HCT116 (cell line): ENCODE measurements around the gene BRD4. TPM values are rescaled to one million over a fixed set of nuclear protein-coding genes. Genes with fewer than 3 reads are reported as not detected.

Experiments used
- ATAC-seq: fragments of 200-7000 bp; cut with Tn5 transposase; 2 replicates; pipeline ENCODE4 v1.9.1; 2020; ENCODE audit warnings: mild to moderate bottlenecking, moderate library complexity
- BruUV-seq: library from RNA; stranded (reverse); fragments of 400-500 nt; replicated peaks from 2 replicates; lab custom pipeline; 2021; lab: Mats Ljungman, UMichigan
- CTCF ChIA-PET: fragments of 300-600 bp; sonication (Branson Sonifier 250); formaldehyde crosslinking; loops from one replicate; lab custom pipeline; 2021; ENCODE audit warnings: antibody characterized with exemption; lab: Charles Lee
- POLR2A ChIA-PET: fragments of 300-600, 350-600 bp; sonication (Branson Sonifier 250); formaldehyde crosslinking; loops from one replicate; lab custom pipeline; 2021; ENCODE audit warnings: antibody characterized with exemption; lab: Charles Lee
- RAD21 ChIA-PET, 2 experiments: fragments of 300-600 bp; sonication (Branson Sonifier 250); formaldehyde crosslinking; loops; one replicate each; lab custom pipeline; 2023; ENCODE audit warnings: low total read pairs in 2 of 2; ENCODE audit not compliant: uncharacterized antibody in 2 of 2, unreplicated experiment in 2 of 2, low non-redundant PET in 1 of 2; lab: Charles Lee
- DNase-seq: peaks from one replicate; pipeline ENCODE4 v3.0.0-alpha.2; 2010; ENCODE audit warnings: low read depth, low spot score
- H2AFZ ChIP-seq: fragments of 200-600 bp; shearing (Covaris generic), sonication (generic); 2 replicates; pipeline ENCODE4 v1.6.1; 2017; ENCODE audit warnings: low read depth, mixed run types, mixed read lengths, antibody characterized with exemption, low read length; ENCODE audit not compliant: poor library complexity, severe bottlenecking
- H3K27ac ChIP-seq: 2 replicates; pipeline ENCODE4 v1.5.1; 2012; ENCODE audit warnings: low read depth, low read length
- H3K27me3 ChIP-seq: fragments of 200-600 bp; sonication (generic); 2 replicates; pipeline ENCODE4 v1.6.1; 2016; ENCODE audit warnings: mixed run types, low read length, mixed read lengths; ENCODE audit not compliant: insufficient read depth
- H3K36me3 ChIP-seq, 2 experiments: fragments of 200-500 bp in 1 of 2; fragments of 200-600 bp in 1 of 2; sonication (Bioruptor generic) in 1 of 2; sonication (generic) in 1 of 2; 2 replicates each; pipeline versions ENCODE4 v1.5.1 to v1.6.1; 2014 to 2016; ENCODE audit warnings: low read length in 2 of 2, inconsistent platforms in 1 of 2, mixed read lengths in 1 of 2, mixed run types in 1 of 2; ENCODE audit not compliant: insufficient read depth in 2 of 2, control insufficient read depth in 1 of 2
- H3K4me1 ChIP-seq, 2 experiments: fragments of 200-600 bp in 1 of 2; sonication (generic) in 1 of 2; 2 replicates each; pipeline versions ENCODE4 v1.5.1 to v1.6.1; 2012 to 2017; ENCODE audit warnings: low read length in 2 of 2, inconsistent platforms in 1 of 2, mild to moderate bottlenecking in 1 of 2, mixed read lengths in 1 of 2, mixed run types in 1 of 2, moderate library complexity in 1 of 2; ENCODE audit not compliant: insufficient read depth in 2 of 2, control insufficient read depth in 1 of 2
- H3K4me2 ChIP-seq: fragments of 200-600 bp; sonication (generic); 2 replicates; pipeline ENCODE4 v1.6.1; 2017; ENCODE audit warnings: mixed run types, low read length, mixed read lengths
- H3K4me3 ChIP-seq, 2 experiments: fragments of 200-600 bp in 1 of 2; sonication (generic) in 1 of 2; replicated peaks in 1 of 2; 2 replicates each; pipeline ENCODE4 v1.5.1; 2011 to 2016; ENCODE audit warnings: low read length in 2 of 2, control low read depth in 1 of 2, low read depth in 1 of 2, mild to moderate bottlenecking in 1 of 2, mixed read lengths in 1 of 2, mixed run types in 1 of 2
- H3K79me2 ChIP-seq: fragments of 200-600 bp; sonication (generic); 2 replicates; pipeline ENCODE4 v1.6.1; 2017; ENCODE audit warnings: mild to moderate bottlenecking, mixed run types, low read length, moderate library complexity, mixed read lengths; ENCODE audit not compliant: insufficient read depth
- H3K9ac ChIP-seq: fragments of 200-600 bp; sonication (generic); 2 replicates; pipeline ENCODE4 v1.6.1; 2016; ENCODE audit warnings: low read length, mixed read lengths
- H3K9me2 ChIP-seq: fragments of 200-600 bp; sonication (generic), shearing (Covaris generic); 2 replicates; pipeline ENCODE4 v1.6.1; 2017; ENCODE audit warnings: mixed run types, mild to moderate bottlenecking, moderate library complexity; ENCODE audit not compliant: insufficient read depth
- H3K9me3 ChIP-seq, 2 experiments: fragments of 200-500 bp in 1 of 2; fragments of 200-600 bp in 1 of 2; sonication (Bioruptor generic) in 1 of 2; sonication (generic) in 1 of 2; 2 replicates each; pipeline ENCODE4 v1.6.1; 2014 to 2017; ENCODE audit warnings: low read length in 2 of 2, mixed read lengths in 2 of 2, inconsistent platforms in 1 of 2, low read depth in 1 of 2, mild to moderate bottlenecking in 1 of 2, mixed run types in 1 of 2, moderate library complexity in 1 of 2; ENCODE audit not compliant: control insufficient read depth in 1 of 2, insufficient read depth in 1 of 2
- H4K20me1 ChIP-seq: fragments of 200-600 bp; sonication (generic), shearing (Covaris generic); 2 replicates; pipeline ENCODE4 v1.6.1; 2017; ENCODE audit warnings: mixed run types, mild to moderate bottlenecking, moderate library complexity; ENCODE audit not compliant: insufficient read depth
- ELF1 ChIP-seq: IDR thresholded peaks from 2 replicates; pipeline ENCODE4 v1.6.1; 2012; ENCODE audit warnings: low read depth, borderline replicate concordance
- EZH2 ChIP-seq: fragments of 200-600 bp; sonication (generic); IDR thresholded peaks from 2 replicates; pipeline ENCODE4 v1.6.1; 2017; ENCODE audit warnings: antibody characterized with exemption, mixed run types
- EZH2phosphoT487 ChIP-seq: fragments of 200-600 bp; IDR thresholded peaks from 2 replicates; pipeline ENCODE4 v1.6.1; 2018; ENCODE audit warnings: antibody characterized with exemption, borderline replicate concordance
- FOSL1 ChIP-seq: IDR thresholded peaks from 2 replicates; pipeline ENCODE4 v1.6.1; 2012; ENCODE audit warnings: low read depth
- POLR2A ChIP-seq: IDR thresholded peaks from 2 replicates; pipeline ENCODE4 v1.7.0; 2011; ENCODE audit warnings: borderline replicate concordance; ENCODE audit not compliant: insufficient read depth, insufficient read length; ENCODE audit errors: extremely low read depth
- POLR2AphosphoS5 ChIP-seq: IDR thresholded peaks from 2 replicates; pipeline ENCODE4 v1.6.1; 2011; ENCODE audit warnings: mild to moderate bottlenecking, low read depth, low read length, moderate library complexity
- RAD21 ChIP-seq: IDR thresholded peaks from 2 replicates; pipeline ENCODE4 v1.6.1; 2012; ENCODE audit warnings: low read depth, mild to moderate bottlenecking
- SIN3A ChIP-seq: IDR thresholded peaks from 2 replicates; pipeline ENCODE4 v1.6.1; 2012; ENCODE audit warnings: low read depth
- SP1 ChIP-seq: IDR thresholded peaks from 2 replicates; pipeline ENCODE4 v1.6.1; 2012; ENCODE audit warnings: low read depth
- SRF ChIP-seq: IDR thresholded peaks from 2 replicates; pipeline ENCODE4 v1.6.1; 2012; ENCODE audit warnings: low read depth
- YY1 ChIP-seq: IDR thresholded peaks from 2 replicates; pipeline ENCODE4 v1.6.1; 2011; ENCODE audit warnings: low read length, low read depth, moderate library complexity, mild to moderate bottlenecking; ENCODE audit not compliant: insufficient replicate concordance; ENCODE audit errors: extremely low read depth
- ZNF274 ChIP-seq: fragments of 200-500 bp; sonication (Bioruptor generic); IDR thresholded peaks from 2 replicates; pipeline ENCODE4 v1.6.1; 2014; ENCODE audit warnings: mild to moderate bottlenecking, low read depth, low read length, inconsistent platforms
- intact Hi-C: fragments of 100-400 bp; cut with micrococcal nuclease; formaldehyde crosslinking; loops from 2 replicates; pipeline ENCODE4 v1.10.0; 2022
- total RNA-seq: library from RNA; stranded (reverse); gene quantifications from one replicate; pipeline ENCODE4 v1.2.1, GENCODE V29; 2021; ENCODE audit not compliant: unreplicated experiment
- TF ChIP-seq, protein P1 (sequence below): IDR thresholded peaks from 2 replicates; pipeline ENCODE4 v1.6.1; 2012
- TF ChIP-seq, protein P2 (sequence below), 3 experiments: fragments of 200-600 bp in 1 of 3; sonication (generic) in 1 of 3; IDR thresholded peaks in 2 of 3; conservative IDR thresholded peaks in 1 of 3; 2 replicates each; pipeline ENCODE4 v1.5.1; 2012 to 2017; ENCODE audit warnings: low read depth in 2 of 3, low read length in 2 of 3, antibody characterized with exemption in 1 of 3, borderline replicate concordance in 1 of 3, control low read depth in 1 of 3, mild to moderate bottlenecking in 1 of 3, mixed read lengths in 1 of 3, mixed run types in 1 of 3, moderate library complexity in 1 of 3; ENCODE audit not compliant: insufficient read depth in 1 of 3

The BRD4 gene
- total RNA-seq, 1 experiment from 2014 or later: 52.9 TPM

DNA sequence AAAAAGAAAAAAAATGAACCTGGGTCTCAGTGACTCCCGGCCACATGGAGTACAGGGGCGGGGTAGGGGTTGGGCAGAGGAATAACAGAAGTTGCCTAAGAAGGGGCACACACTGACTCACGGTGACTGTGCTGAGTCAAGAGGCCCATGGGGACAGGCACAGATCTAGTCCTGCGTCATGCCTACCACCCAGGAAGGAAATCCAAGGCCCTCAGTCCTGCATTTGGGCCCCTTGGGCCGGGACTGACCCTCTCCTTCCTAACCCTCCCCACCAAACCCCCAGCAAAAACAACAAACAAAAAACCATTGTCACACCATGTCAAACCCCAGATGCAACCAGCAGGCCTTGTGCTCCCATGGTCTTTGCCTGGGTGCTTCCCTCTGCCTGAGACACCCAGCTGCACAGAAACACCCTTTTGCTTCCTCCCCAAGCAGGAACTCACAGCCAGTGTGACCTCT is 122.0 kb downstream of the BRD4 start:
- ChIA-PET CTCF (no interaction called here), RAD21 (no interaction called here), POLR2A (no interaction called here)
- Histone ChIP-seq H3K79me2 (no peaks in the 10 kb centered on the region), H3K4me3 (no peak overlapping the region), H3K27me3 (no peaks in the 10 kb centered on the region), H3K4me2 (peak overlapping the region; percentile 31), H3K4me1 (peaks cover 4 to 12% of the 10 kb centered on the region in 2 experiments; a peak in 3 of 4 replicates), H3K9me3 (no peaks in the 10 kb centered on the region), H3K36me3 (no peaks in the 10 kb centered on the region), H4K20me1 (no peaks in the 10 kb centered on the region), H2AFZ (no peak overlapping the region), H3K9me2 (no peaks in the 10 kb centered on the region), H3K27ac (no peak overlapping the region), H3K9ac (no peak overlapping the region)
- intact Hi-C loops: no loop called here
- ATAC-seq: peak; percentile 78
- no TSS peak for BruUV-seq
- TF ChIP-seq EZH2phosphoT487 (no peak), SRF (no peak), YY1 (no peak), SIN3A (no peak), FOSL1 (peak; percentile 36; the same call in 1 of the 2 replicates), ZNF274 (no peak)
- DNase-seq: no peak

DNA sequence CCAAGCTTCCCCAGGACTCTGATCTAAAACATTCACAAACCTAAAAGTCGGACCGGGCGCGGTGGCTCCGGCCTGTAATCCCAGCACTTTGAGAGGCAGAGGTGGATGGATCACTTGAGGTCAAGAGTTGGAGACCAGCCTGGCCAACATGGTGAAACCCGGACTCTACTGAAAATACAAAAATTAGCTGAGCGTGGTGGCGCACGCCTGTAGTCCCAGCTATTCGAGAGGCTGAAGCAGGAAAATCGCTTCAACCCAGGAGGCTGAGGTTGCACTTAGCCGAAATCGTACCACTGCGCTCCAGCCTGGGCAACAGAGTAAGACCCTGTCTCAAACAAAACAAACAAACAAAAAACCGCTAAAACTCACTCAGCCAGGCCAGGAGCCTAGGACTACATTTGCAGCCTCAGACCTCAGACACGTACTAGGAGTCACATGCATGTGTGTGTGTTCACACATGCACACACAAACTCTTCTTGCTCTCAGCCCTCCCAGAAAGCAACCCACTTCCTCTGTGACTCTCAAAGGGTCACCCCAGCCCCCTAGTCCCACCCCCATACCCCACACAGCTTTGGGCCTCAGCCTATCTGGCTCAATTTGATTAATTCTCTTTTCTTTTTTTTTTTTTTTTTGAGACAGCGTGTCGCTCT is 130.8 kb downstream of the BRD4 start:
- intact Hi-C loops: no loop called here
- no peak for ATAC-seq

More for the DNA sequence above, 130.8 kb downstream of the BRD4 start:
- Histone ChIP-seq H3K9me3 (no peaks in the 10 kb centered on the region), H3K36me3 (peaks cover 0 to 3% of the 10 kb centered on the region in 2 experiments; a peak in 2 of 4 replicates), H3K4me2 (peak overlapping the region; percentile 77), H3K4me3 (peak overlapping the region; percentile 21 to 69), H2AFZ (peak overlapping the region; percentile 56), H3K27ac (no peak overlapping the region), H4K20me1 (no peaks in the 10 kb centered on the region), H3K9ac (no peak overlapping the region), H3K9me2 (no peaks in the 10 kb centered on the region), H3K27me3 (no peaks in the 10 kb centered on the region), H3K4me1 (peaks cover 15 to 30% of the 10 kb centered on the region in 2 experiments), H3K79me2 (no peaks in the 10 kb centered on the region)
- DNase-seq: no peak
- CTCF ChIA-PET: no interaction called here
- TF ChIP-seq POLR2AphosphoS5 (no peak), RAD21 (no peak), ZNF274 (no peak), EZH2 (no peak), POLR2A (no peak), ELF1 (no peak), YY1 (no peak), SP1 (no peak), SIN3A (no peak)
- TF ChIP-seq, protein P1, sequence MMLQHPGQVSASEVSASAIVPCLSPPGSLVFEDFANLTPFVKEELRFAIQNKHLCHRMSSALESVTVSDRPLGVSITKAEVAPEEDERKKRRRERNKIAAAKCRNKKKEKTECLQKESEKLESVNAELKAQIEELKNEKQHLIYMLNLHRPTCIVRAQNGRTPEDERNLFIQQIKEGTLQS: no peak
- TF ChIP-seq, protein P2, sequence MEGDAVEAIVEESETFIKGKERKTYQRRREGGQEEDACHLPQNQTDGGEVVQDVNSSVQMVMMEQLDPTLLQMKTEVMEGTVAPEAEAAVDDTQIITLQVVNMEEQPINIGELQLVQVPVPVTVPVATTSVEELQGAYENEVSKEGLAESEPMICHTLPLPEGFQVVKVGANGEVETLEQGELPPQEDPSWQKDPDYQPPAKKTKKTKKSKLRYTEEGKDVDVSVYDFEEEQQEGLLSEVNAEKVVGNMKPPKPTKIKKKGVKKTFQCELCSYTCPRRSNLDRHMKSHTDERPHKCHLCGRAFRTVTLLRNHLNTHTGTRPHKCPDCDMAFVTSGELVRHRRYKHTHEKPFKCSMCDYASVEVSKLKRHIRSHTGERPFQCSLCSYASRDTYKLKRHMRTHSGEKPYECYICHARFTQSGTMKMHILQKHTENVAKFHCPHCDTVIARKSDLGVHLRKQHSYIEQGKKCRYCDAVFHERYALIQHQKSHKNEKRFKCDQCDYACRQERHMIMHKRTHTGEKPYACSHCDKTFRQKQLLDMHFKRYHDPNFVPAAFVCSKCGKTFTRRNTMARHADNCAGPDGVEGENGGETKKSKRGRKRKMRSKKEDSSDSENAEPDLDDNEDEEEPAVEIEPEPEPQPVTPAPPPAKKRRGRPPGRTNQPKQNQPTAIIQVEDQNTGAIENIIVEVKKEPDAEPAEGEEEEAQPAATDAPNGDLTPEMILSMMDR (IDR thresholded peaks at IDR 0.05 in 2 of 3, conservative IDR thresholded peaks at IDR 0.05 in 1 of 3; ENCODE audit: borderline replicate concordance in 1 of 3, insufficient read depth in 1 of 3, low read depth in 2 of 3, low read length in 2 of 3): no peak
- BruUV-seq: no TSS peak
- POLR2A ChIA-PET: interaction anchor here (0.7 to 0.8 kb wide), 2 partner anchors 182 to 733 kb away, joined by 4 to 5 read pairs; partner anchors contain the start of gene CYP4F11
- RAD21 ChIA-PET: no interaction called here
